GM18867 (cell line): ENCODE measurements around the gene TRIM71.

Experiments
- ATAC-seq: cut with Tn5 transposase; IDR thresholded peaks from one replicate; pipeline ENCODE4 v1.9.1; 2021; ENCODE audit warnings: mild to moderate bottlenecking, moderate library complexity; ENCODE audit not compliant: unreplicated experiment

The TRIM71 gene

GRCh38 chr3:32862936-32863487 lies 45.2 kb downstream of the TRIM71 start:
- no peak for ATAC-seq

DNA sequence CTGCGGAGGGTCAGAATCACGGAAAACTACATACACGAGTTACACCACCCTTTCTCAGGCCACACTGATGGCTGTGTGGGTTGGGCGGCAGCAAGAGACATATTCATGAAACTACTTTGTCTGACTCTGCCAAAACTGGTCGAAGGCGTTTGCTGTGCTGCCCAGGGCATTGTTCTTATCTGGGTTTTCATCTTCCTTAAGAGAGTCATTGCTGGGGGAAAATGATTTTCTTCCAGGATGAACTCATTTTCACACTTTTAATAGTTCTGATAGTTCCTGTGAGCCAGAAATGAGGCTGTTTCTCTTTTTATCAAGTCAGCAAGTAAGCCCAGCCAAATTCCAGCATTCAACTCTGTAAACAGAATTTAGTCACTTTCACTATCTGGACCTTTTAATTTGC lies 47.6 kb downstream of the TRIM71 start:
- ATAC-seq, result no peak

DNA sequence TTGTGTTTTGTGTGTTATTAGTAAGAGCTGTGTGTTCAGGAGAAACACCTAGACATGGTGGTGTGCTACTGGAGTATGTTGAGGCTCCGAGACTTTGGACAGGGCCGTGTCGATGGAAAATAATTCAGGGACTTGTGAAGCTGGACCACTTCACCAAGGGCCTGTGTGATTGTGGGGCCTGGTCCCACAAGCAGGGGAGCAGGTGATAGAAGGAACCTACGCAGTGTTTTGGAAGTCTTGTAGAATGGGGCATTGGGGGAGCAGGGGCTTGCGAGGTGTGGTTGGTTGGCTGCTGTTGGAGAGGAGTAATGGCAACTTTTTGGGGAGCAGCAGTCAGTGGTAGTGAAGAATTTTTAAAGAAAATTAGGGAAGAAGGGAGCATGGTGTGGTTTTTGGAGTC lies 48.7 kb downstream of the TRIM71 start:
- no peak for ATAC-seq

GRCh38 chr3:32867954-32868353 lies 50.2 kb downstream of the TRIM71 start:
- no peak for ATAC-seq

GRCh38 chr3:32868719-32869512 lies 51.1 kb downstream of the TRIM71 start:
- ATAC-seq, result no peak

DNA sequence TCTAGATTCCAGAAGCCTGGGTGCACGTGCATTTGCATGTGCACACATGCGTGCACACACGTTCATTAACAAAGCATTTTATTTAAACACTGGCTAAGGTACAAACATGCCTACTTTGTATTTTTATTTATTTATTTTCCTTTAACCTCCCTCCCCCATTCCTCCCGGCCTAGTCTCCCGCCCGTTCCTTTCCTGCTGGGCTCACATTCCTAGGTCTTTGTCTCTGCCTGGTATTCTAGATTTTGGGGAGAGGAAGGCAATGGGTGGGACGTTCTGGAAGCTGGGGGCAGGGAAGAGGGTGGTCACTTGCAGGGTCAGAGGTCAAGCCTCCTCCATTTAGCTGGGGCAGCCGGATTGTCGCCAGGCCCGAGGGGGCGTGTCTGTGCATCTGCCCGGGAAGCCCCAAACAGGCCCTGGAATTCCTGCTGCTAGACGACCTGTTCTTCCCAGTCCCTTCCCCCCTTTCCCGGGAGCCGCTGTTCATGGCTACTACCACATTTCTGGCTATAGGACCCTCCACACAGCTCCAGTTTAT lies 51.8 kb downstream of the TRIM71 start:
- no peak for ATAC-seq

DNA sequence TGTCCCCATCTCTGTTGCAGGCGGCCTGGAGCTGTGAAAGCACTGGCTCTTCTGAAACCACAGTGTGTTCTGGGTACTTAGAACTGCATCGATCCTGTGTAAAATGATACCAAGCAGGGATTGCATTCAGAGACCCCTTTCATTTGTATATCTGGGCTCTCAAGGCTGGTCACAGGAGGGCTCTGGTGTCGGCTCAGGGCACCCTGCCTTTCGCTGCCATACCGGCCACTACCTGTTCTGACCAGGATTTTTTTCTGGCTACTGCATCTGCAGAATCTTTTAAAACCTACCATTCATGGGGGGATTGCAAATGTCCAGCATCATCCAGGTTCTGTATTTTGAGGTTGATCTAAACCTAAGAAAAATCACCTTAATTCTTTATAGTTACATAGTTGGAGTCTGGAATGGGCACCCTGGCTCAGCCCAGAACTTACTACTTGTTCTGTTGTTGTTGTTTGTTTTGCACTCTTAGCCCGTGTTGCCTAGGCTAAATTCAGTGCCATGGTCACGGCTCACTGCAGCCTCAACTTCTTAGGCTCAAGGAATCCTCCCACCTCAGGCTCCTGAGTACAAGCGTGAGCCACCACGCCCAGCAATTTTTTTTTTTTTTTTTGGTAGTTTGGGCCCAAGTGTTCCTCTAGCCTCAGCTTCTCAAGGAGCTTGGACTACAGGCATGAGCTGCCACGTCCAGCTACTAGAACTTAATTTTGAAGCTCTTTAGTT lies 52.7 kb downstream of the TRIM71 start:
- no peak for ATAC-seq

DNA sequence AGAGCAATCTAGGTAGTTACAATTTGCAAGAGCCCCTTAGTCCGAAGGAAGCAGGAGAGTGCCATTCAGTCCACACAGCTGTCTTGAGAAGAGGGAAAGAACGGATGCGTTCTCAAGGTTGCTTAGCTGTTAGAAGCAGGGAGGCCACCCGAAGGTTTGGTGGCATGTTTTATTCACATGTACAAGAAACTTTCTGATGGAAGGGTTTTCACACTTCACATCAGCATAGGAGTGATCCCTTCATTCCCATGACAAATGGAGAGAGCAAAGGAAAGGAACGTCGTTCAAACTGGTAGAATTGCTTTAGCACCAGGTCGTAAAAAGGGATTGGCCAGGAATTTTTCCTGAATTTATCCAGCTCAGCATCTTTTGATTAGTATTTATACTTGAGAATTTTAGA lies 53.5 kb downstream of the TRIM71 start:
- ATAC-seq, result no peak

DNA sequence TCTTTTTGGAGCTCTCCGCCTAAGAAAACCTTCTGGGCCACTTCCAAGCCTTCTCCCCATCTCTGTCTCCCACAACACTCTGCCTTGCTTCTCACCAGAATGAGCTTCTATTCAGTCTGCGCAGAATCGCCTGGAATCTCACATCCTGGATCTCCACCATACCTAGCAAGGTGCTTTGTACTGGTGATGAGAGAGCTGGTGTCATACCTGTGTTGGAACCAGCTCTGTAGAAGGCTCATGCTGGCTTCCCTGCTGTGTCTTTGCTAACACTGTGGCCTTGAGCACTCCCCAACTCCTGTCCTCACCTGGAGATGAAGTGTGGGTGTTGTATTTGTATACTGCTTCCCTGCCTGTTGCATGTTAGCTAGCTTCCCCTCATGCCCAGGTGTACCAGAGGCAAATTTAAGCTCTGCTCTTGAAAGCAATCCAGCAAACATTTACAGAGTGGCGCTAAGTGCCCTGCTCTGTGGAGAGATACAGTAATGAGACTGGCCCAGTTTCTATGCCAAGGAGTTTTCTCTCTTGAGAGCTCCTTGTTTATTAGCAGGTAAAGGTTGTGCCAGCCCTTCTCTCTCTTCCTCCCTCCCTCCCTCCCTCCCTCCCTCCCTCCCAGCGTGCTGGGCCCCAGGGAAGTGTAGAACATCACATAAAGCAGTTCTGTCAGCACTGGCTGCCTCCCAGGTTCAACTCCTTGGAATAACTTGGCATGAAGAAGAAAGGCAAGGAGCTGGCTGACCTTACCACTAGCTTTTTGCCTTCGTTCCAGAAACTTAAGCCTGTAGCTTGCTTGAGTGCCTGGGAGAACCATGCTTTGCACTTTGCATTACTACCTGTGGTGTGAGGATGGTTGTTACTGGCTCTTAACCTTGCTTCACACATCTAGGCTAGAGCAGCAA lies 54.9 kb downstream of the TRIM71 start:
- ATAC-seq, result no peak

- peak; percentile 44 for ATAC-seq
Observed at GRCh38 chr3:32873531-32874130, 55.8 kb downstream of the TRIM71 start.

- ATAC-seq, result no peak
Observed at GRCh38 chr3:32876920-32877319, 59.1 kb downstream of the TRIM71 start.

GRCh38 chr3:32877598-32877997 lies 59.8 kb downstream of the TRIM71 start:
- no peak for ATAC-seq

GRCh38 chr3:32880225-32880624 lies 62.4 kb downstream of the TRIM71 start:
- ATAC-seq, result no peak

GRCh38 chr3:32881624-32882023 lies 63.8 kb downstream of the TRIM71 start:
- no peak for ATAC-seq

DNA sequence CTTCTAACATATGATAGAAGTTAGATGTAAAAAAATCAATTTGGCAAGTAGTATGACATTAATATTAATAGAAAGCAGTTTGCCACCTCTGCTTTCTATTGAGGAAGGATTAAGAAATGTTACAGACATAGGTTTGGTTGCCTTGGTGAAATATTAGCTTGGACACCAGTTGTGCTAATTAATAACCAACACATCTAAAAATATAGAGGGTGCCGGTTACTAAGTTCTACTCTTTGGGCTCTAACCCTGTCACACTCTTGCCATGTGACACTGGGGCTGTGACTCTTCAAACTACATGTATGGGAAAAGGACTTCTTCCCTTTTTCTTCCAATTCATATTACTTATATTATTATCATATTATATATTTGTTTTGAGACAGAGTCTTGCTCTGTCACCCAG lies 64.4 kb downstream of the TRIM71 start:
- ATAC-seq, result peak; percentile 37

DNA sequence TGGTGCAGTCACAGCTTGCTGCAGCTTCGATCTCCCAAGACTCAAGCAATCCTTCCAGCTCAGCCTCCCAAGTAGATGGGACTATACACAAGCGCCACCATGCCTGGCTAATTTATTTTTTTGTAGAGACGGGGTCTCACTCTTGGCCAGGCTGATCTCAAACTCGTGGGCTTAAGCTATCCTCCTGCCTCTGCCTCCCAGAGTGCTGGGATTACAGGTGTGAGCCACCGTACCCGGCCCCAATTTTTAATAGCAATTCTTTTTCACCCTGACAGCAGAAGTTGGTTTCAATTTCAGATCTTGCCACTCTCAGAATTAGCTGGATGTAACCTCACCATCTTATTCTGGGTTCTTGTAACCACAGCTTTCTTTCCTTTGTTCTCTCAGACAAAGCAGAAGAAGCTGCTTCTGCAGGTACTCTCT lies 64.8 kb downstream of the TRIM71 start:
- ATAC-seq, result peak; percentile 95

DNA sequence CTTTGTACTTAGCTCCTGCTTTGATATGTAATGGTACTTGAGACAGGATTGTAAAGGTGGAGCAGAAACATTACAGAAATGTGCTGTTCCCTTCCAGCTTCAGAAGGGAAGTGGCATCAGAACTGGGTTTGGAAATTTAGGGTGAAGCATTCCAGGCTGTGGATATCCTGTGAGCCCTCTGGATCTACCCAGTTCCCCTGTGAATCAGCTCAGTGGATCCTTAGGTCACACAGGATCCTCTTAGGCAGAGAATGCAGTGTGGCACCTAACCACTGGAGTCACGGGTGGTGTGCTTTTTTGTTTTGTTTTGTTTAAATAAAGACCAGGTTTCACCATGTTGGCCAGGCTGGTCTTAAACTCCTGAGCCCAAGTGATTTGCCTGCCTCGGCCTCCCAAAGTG lies 66.0 kb downstream of the TRIM71 start:
- no peak for ATAC-seq

DNA sequence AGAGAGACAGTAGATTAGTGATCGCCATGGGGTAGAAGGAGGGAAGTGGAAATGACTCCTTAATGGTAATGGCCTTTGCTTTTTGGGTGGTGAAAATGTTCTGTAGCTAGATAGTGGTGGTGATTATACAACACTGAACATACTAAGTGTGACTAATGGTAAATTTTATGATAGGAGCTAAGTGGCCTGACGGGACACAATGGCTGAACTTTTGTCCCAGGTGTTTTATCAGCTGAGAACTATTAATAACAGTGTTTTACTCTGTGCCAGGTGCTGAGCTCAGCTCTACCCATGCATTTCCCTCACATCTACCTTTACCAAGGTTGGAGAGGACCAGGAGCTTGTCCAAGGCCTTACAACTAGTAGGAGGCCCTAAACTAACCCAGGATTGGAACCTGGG lies 66.8 kb downstream of the TRIM71 start:
- ATAC-seq, result no peak

- ATAC-seq, result no peak
Observed at GRCh38 chr3:32885283-32885901, 67.6 kb downstream of the TRIM71 start.

- no peak for ATAC-seq
Observed at GRCh38 chr3:32886296-32886695, 68.5 kb downstream of the TRIM71 start.
